HT1080 (cell line): ENCODE data around the gene LRP2BP. TPM values are rescaled to one million over a fixed set of nuclear protein-coding genes. Genes with fewer than 3 reads are reported as not detected.
"Not testable (repeated sequence)": the region's sequence is repeated elsewhere in the genome, so short reads cannot be mapped to it uniquely, and the experiment has no call there.

ENCODE experiments used
- DNase-seq: peaks from one replicate; pipeline ENCODE4 v3.0.0-alpha.2; 2015; ENCODE audit warnings: low read depth
- total RNA-seq: library from RNA; depleted of rRNA; stranded (reverse); fragments of >200 nt; shearing (Covaris generic); gene quantifications from 2 replicates; pipeline ENCODE4 v1.2.3, GENCODE V29; 2014

Gene LRP2BP
- total RNA-seq, 1 experiment from 2014 or later = 0.08 TPM

- not testable (repeated sequence) for DNase-seq
Observed at GRCh38 chr4:185362570-185362969, 33.2 kb downstream of the LRP2BP start.

- DNase-seq = no peak
Observed at GRCh38 chr4:185361872-185362271, 33.9 kb downstream of the LRP2BP start.

- peak; percentile 25 for DNase-seq
Observed at GRCh38 chr4:185359767-185360446, 35.8 kb downstream of the LRP2BP start.

- DNase-seq = peak; percentile 17
Observed at GRCh38 chr4:185358959-185359358, 36.8 kb downstream of the LRP2BP start.

- DNase-seq = peak; percentile 57
Observed at GRCh38 chr4:185358514-185358913, 37.2 kb downstream of the LRP2BP start.

- DNase-seq = no peak
Observed at GRCh38 chr4:185357733-185358440, 37.8 kb downstream of the LRP2BP start.

GRCh38 chr4:185357211-185357610, 38.5 kb downstream of the LRP2BP start:
- no peak for DNase-seq

- no peak for DNase-seq
Observed at GRCh38 chr4:185352741-185353140, 43.0 kb downstream of the LRP2BP start.

GRCh38 chr4:185352202-185352601, 43.5 kb downstream of the LRP2BP start:
- no peak for DNase-seq

- no peak for DNase-seq
Observed at GRCh38 chr4:185351691-185352090, 44.0 kb downstream of the LRP2BP start.

- DNase-seq = peak; percentile 5
Observed at GRCh38 chr4:185346975-185347601, 48.6 kb downstream of the LRP2BP start.

GRCh38 chr4:185344743-185345538, 50.8 kb downstream of the LRP2BP start:
- DNase-seq = no peak

- no peak for DNase-seq
Observed at GRCh38 chr4:185343726-185344581, 51.8 kb downstream of the LRP2BP start.

- no peak for DNase-seq
Observed at GRCh38 chr4:185341841-185342240, 53.9 kb downstream of the LRP2BP start.

- no peak for DNase-seq
Observed at GRCh38 chr4:185341377-185341776, 54.3 kb downstream of the LRP2BP start.

GRCh38 chr4:185339941-185340340, 55.8 kb downstream of the LRP2BP start:
- DNase-seq = no peak

- no peak for DNase-seq
Observed at GRCh38 chr4:185335579-185335978, 60.1 kb downstream of the LRP2BP start.

- no peak for DNase-seq
Observed at GRCh38 chr4:185334326-185334725, 61.4 kb downstream of the LRP2BP start.

GRCh38 chr4:185332575-185333464, 62.9 kb downstream of the LRP2BP start:
- no peak for DNase-seq
